Activated T-cell treated with anti-CD3 and anti-CD28 coated beads, Interleukin-2, amount 50 U/mL, for 72 hours (primary cell): ENCODE results near the gene ACTC1. TPM values are rescaled to one million over a fixed set of nuclear protein-coding genes. Genes with fewer than 3 reads are reported as not detected.

ENCODE experiments used
- total RNA-seq, 2 donors: library from RNA; stranded (reverse); gene quantifications; one replicate each; pipeline ENCODE4 v1.2.3, GENCODE V29; 2022

ACTC1 gene
- total RNA-seq, 2 donors from 2014 or later: not detected

Other genes with a start within 250 kb of the ACTC1 start
- 100 to 1,000 TPM; 228 to 318 TPM for gene GOLGA8B, start 211.9 kb downstream of the ACTC1 start, total RNA-seq
- not detected for gene GJD2, start 40.6 kb downstream of the ACTC1 start, total RNA-seq
- gene AQR, start 174.2 kb upstream of the ACTC1 start, total RNA-seq: 10 to 100 TPM; 32.1 to 33.9 TPM
- 10 to 100 TPM; 45.7 to 46.9 TPM for gene ZNF770, start 192.7 kb upstream of the ACTC1 start, total RNA-seq